ENCODE results near the gene PTPRU.

Gene PTPRU

GRCh38 chr1:29235955-29236711 lies at the start of gene PTPRU:
Gene PTPRU (plus strand): TSS chr1:29236522. CDS start chr1:29236645, 123 bp downstream.
- DNase-seq = peak; percentile 20 to 61

- no peak for DNase-seq
These were observed 49.6 kb upstream of the PTPRU start for GRCh38 chr1:29186707-29187106.

GRCh38 chr1:29190718-29191117 lies 45.6 kb upstream of the PTPRU start:
- DNase-seq = no peak

- DNase-seq = no peak
These were observed 42.4 kb upstream of the PTPRU start for GRCh38 chr1:29193879-29194455.

GRCh38 chr1:29195881-29196291 lies 40.4 kb upstream of the PTPRU start:
- DNase-seq = no peak

- DNase-seq = no peak
These were observed 39.3 kb upstream of the PTPRU start for GRCh38 chr1:29196863-29197589.

- DNase-seq = peak in 1 of 2 experiments; percentile 30
These were observed 38.8 kb upstream of the PTPRU start for GRCh38 chr1:29197590-29197924.

- DNase-seq = no peak
These were observed 38.3 kb upstream of the PTPRU start for GRCh38 chr1:29197993-29198392.

GRCh38 chr1:29200906-29201594 lies 35.3 kb upstream of the PTPRU start:
- no peak for DNase-seq

- no peak for DNase-seq
These were observed 34.7 kb upstream of the PTPRU start for GRCh38 chr1:29201595-29202051.

GRCh38 chr1:29202053-29202452 lies 34.3 kb upstream of the PTPRU start:
- DNase-seq = no peak

- peak; percentile 59 to 77 for DNase-seq
These were observed 33.6 kb upstream of the PTPRU start for GRCh38 chr1:29202584-29203340.

- no peak for DNase-seq
These were observed 27.9 kb upstream of the PTPRU start for GRCh38 chr1:29208442-29208841.

- no peak for DNase-seq
These were observed 27.1 kb upstream of the PTPRU start for GRCh38 chr1:29209173-29209572.

- DNase-seq = no peak
These were observed 25.8 kb upstream of the PTPRU start for GRCh38 chr1:29210278-29211085.

GRCh38 chr1:29211086-29212030 lies 25.0 kb upstream of the PTPRU start:
- no peak for DNase-seq

GRCh38 chr1:29213055-29213454 lies 23.3 kb upstream of the PTPRU start:
- DNase-seq = no peak

GRCh38 chr1:29217633-29218032 lies 18.7 kb upstream of the PTPRU start:
- DNase-seq = no peak

- DNase-seq = no peak
These were observed 18.1 kb upstream of the PTPRU start for GRCh38 chr1:29218223-29218622.

GRCh38 chr1:29221296-29221695 lies 15.0 kb upstream of the PTPRU start:
- DNase-seq = no peak
